ENCODE measurements around the gene BASP1. TPM values are rescaled to one million over a fixed set of nuclear protein-coding genes. Genes with fewer than 3 reads are reported as not detected.

BASP1 gene, protein sequence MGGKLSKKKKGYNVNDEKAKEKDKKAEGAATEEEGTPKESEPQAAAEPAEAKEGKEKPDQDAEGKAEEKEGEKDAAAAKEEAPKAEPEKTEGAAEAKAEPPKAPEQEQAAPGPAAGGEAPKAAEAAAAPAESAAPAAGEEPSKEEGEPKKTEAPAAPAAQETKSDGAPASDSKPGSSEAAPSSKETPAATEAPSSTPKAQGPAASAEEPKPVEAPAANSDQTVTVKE
- polyA plus RNA-seq (2013, experiment 1 of 2; ENCODE audit: insufficient read length), result 185 TPM
- polyA plus RNA-seq (2013, experiment 2 of 2; ENCODE audit: insufficient read length), result 159 TPM

DNA sequence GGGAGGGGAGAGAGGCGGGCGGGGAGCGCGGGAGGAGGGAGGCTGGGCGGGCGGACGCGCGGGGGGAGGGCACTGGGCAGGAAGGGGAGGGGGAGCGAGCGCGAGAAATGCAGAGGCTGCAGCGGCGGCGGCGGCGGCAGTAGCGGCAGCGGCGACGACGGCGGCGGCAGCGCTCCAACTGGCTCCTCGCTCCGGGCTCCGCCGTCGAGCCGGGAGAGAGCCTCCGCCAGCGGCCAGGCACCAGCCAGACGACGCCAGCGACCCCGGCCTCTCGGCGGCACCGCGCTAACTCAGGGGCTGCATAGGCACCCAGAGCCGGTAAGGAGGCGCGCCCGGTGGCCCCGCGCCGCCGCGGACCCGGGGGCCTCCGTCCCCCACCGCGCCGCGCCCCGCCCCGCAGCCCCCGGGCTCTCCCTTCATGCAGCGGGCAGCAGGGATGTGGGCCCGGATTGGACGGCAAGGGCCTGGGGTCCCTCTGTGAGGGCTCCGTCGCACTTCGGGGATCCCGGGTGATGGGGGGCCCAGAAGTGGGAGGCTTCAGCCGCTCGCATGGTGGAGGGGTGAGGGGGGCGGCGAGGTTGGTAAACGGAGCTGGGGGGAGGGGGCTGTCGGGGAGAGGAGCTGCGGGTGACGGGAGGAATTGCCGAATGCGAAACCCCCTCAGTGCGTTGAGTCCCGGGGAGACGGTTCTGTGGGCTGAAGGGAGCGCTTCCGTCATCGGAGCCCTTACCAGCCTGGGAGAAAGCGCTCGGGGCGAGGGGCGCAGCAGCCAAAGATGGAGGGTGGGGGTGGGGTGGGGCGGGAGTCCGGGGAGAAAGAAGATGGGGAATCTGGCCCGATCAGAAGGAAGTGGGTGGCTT is at the start of gene BASP1:
Gene BASP1 (plus strand): TSS at position 139 of the 860 bp plus-strand sequence. CDS start 57,586 bp downstream, outside the sequence.
- DNase-seq, result peak; percentile 85

DNA sequence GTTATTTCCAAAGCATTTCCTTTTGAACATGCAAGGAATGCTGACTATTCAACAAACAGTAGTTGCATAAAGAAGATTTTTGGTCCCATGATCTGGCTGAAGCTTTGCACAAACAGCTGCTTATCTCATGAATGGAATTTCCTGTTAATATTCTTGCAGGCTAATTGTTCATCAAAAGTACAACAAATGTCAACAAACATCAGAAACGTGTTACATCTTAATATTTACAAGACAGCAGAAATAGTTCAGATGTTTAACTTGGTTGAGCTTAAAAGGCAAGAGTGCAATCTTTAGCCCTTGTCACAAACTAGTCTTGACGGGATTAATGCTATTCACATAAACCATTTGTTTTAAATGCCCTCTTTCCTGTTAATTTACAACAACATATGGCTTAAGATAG is 47.9 kb upstream of the BASP1 start:
- peak; percentile 56 for DNase-seq

DNA sequence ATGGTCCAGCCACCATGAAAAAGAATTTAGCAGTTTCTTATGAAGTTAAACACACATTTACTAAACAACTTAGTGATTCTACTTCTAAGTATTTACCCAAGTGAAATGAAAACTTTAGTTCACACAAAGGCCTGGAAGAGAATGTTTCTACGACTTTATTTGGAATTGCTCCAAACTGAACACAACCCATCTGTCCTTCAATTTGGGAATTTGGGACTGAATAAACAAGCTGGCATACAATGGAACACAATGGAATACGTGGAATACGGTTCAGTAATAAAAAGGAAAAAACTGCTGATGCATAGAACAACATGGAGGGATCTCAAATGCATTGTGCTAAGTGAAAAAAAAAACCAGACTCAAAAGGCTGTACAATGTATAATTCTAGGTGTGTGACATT is 44.6 kb upstream of the BASP1 start:
- no peak for DNase-seq

DNA sequence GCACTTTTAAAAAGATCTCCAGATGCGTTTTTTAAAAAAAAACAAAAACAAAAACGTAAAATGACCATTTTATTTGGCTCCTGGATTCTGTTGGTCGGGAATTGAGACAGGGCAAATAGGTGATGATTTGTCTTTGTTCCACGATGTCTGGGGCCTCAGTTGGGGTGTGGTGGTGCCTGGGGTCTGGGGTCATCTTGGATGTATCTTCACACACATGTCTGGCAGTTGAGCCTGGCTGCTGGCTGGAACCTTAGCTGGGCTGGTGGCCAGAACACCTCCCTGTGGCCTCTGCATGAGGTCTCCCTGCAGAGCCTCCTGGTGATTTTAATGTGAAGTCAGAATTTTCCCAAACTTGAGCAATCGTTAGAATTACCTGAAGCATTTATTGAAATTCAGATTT is 42.5 kb upstream of the BASP1 start:
- DNase-seq, result no peak

DNA sequence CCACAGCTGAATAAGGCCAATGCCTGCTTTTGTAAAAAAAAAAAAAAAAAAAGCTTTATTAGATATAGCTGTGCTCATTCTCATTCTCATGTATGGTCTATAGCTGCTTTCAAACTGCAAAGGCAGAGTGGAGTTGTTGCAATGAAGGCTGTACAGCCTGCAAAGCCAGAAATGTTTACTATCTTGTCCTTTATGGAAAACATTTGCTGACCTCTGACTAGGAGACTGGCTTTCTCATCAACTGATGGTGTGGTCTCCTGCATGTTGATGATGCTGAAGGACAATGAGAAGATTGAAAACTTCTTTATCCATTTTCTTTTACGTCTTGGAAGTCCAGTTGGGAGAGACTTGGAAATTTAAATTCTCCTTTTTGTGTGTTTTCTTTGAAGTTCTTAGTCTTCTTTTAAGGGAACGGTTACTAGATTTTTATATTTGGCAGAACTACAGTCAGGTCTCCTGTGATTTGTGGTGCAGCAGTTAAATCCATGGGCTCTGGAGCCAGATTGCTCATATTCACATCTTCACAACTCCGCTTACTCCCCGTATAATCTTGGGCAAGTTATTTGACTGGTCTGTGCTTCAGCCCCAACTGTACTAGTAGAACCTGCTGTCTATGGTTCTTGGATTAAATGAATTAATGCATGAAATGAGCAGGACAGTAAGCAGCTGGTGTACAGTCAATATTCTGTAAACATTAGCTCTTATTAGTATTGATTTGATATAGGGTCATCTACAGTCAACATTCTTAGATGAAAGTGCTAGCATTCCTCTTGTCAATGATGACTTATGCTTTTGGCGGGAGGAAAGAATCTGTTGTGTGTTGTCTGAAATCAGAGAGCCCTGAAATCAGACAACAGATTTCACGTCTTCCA is 39.7 kb upstream of the BASP1 start:
- DNase-seq, result no peak

DNA sequence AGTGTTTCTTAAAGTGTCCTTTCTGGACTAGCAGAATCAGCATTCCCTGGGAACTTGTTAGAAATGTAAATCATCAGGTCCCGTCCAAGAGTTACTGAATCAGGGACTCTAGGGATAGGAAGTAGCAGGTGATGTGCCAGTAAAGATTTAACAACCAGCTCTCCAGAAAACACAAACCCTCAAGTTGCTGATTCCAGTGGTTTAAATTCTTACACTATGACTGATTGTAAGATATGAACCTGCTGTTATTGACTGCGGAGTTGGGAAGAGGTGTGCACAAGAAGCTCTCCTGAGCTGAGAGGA is 39.1 kb upstream of the BASP1 start:
- DNase-seq, result no peak

DNA sequence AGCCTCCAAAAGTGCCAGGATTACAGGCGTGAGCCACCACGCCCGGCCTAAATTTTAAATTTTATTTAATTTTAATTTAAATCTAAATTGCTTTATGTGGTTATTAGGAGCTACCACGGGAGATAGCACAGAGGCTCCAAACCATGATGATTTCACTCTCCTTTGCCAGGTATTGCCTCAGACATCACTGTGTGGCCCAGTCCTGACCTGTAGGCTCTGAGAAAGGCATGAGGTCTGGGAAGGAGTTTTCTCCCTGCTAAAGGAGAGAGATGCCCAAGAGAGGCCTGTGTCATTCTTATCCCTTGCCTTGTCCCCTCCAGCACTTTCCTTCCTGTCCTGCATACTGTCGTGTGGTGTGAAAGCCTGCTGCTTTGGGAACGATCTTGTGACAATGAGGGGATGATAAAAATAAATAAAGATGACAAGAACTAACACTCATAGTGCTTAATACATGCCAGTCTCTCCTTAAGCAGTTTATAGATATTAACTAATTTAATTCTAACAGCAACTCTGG is 37.0 kb upstream of the BASP1 start:
- no peak for DNase-seq

DNA sequence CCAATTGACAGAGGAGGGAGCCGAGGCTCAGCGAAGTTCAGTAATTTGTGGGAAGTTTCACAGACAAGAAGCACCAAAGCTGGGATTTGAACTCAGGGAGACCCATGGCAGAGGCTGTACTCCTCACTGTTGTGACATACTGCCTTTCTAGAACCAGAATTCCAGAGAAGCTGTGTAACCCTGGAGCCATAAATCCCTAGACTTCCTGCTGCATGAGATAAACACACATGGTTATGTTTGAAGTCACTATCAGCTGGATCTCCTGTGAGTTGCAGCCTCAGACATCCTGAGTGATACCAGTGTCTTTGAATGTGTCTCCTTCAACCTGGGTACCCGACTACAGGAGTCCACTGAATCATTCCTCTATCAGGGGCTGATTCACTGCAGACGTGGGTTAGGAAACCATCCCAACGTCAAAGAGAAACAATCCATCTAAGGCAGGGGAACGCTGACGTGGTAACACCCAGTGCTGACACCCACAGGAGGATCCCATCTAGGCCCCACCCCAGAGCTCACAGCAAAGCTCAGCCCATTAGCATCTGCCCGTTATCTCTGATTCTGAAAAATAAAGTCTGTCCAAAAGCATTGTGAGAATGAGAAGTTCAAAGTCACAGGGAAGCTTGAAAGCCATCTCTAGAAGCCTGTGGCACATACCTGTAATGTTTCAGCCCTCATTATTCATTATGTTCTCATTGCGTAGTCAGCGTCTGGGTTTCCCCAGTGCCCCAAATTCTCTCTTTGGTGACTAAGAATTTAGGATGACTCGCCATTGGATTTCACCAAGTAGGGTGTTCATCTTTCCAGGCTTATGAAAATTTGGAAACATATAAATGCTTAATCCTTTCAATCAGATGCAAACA is 36.3 kb upstream of the BASP1 start:
- DNase-seq, result peak; percentile 93

DNA sequence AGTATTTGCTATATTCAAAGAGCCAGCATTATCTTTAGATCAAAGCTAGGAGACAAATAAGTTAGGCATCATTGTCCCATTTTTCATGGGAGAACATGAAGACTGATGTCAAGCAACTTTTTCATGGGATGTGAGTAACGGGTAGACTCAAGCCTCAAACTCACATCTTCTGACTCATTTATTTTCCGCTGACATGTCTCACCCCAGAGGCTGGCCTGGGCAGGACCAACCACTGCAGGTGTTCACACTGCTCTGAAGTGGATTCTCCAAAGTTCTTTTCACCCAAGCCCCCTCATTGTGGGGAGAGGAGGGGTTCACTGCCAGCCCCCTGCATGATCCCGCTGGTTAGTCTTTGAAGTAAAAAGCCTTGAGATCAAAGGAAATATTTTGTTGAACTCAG is 34.9 kb upstream of the BASP1 start:
- peak; percentile 61 for DNase-seq

DNA sequence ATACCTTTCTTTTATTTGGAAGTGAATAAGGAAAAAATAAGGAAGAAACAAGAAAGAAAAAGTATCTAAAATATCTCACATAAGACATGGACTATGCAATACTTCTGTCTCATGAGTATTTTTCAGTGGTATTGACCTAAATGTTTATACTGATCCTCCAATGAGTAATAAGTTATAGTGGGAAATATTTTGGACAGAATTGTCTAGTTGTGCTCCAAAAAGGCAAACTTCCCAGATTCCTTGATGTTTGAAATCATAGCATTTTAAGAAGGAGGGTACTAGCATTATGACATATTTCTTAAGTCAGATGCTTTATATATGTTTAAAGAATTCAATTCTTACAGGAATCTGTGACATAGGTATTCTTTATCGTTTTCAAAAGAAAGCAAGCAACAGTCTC is 34.5 kb upstream of the BASP1 start:
- DNase-seq, result no peak

DNA sequence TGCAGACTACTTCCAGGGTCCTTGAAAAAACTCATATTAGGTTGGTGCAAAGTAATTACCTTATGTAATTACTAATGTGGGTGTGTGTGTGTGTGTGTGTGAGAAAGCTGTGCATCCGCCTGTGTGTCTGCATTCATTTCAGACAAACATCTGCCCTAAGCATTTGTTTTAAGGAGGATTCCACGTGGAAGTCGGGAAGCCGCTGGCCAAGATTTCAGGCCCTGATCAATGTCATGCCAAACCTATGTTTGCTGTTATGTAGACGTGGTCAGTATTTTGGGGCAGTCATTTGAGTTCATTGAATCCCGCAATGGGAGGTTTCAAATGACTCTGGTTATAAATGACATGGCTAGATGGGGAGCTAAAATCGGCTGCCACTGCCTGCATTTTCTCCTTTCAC is 33.6 kb upstream of the BASP1 start:
- no peak for DNase-seq

DNA sequence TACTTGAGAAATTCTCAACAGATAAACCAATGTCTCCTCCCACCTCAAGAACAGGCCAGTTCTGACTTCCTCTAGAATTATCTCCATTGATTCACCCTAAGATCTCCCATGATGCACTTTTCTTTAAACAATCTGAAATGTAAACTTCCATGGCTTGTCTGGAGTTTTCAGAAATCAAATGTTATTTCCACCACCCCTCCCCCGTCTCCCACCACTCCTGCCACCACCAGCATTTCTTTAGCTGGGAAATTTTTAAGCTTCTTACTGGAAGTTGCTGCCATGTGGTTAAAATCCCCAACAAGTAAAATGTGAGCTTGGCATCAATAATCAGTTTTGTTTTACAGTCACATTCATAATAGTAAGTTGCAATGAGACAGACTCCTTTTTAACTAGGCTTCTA is 32.8 kb upstream of the BASP1 start:
- no peak for DNase-seq

DNA sequence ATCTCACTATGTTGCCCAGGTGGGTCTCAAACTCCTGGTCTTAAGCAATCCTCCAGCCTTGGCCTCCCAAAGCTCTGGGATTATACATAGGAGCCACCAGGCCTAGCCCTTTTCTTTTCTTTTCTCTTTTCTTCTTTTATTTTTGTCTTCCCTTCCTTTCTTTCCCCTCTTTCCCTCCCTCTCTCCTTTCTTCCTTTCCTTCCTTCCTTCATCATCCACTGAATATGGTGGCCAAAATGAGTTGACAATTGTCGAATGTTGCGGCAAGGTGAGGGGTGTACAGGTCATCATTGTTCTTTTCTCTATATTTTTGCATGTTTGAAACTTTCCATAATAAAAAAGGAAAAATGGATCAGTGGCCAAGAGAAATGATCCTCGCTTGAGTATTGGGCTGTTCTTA is 32.1 kb upstream of the BASP1 start:
- no peak for DNase-seq

DNA sequence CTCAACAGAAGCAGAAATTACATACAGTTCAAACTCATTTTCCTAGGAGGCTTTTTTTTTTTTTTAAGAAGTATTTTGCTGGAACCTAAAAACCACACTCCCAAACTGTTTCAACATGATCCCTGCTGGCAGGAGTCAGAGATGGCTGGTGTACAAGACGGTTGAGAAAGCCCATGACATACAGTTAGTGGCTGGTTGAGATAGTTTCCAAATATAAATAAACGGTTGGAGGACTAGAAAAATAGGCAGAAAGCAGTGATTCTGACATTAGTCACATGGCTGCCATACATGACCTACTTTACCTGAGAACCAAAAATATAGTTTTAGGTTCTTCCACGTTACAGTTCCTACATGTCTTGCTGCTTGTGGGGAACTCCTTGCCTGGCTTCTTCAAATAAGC is 31.7 kb upstream of the BASP1 start:
- DNase-seq, result peak; percentile 83

DNA sequence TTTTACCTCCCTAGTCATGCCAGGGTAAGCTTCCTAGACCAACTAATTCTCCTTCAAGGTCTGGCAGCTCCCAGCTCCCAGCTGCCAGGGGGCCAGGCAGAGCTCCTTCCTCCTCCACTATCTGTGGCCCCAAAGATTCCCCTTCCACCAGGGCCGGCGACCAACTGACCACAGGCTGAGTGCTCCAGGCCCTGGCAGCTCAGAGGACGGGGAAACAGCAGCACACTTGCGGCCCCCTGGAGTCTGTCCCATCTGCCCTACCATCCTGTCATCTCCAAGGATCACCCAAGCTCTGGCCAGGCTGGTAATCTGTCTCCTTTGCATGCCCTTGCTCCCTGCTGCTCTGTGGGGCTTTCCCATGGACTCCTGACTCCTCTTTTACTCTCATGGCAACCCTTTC is 31.2 kb upstream of the BASP1 start:
- no peak for DNase-seq

DNA sequence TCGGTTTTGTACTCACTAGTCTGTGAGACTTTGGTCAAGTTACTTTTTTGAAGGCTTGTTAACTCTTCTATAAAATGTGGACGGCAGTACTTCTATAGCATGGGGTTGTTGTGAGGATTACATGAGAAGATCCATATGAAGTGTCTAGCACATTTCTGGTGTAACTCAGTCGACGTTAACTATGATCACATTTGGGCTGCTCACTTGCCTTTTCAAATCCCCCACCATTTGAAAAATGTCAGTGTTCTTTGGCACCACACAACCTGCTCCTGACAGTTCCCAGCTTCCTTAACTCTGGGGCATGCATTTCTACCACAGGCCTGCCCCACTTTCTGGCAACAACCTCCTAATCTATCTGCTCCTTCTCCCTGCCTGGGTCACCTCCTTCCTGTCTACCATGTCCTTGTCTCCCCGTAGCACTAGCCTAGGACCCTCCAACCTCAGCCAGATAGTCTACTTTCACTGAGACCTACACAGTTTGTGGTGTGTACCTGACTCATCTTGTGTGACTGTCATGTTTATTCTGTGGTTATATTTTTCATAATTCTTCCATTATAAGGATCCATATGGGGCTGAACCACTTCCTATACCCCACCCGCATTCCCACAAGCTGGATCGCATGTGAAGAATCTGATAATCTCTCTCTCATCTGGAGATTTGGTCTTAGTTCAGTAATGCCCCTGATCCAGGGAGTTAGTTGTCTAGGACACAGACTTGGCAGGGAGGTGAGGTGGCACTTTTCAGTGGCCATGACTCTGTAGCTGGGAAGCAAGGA is 30.2 kb upstream of the BASP1 start:
- DNase-seq, result peak; percentile 87

DNA sequence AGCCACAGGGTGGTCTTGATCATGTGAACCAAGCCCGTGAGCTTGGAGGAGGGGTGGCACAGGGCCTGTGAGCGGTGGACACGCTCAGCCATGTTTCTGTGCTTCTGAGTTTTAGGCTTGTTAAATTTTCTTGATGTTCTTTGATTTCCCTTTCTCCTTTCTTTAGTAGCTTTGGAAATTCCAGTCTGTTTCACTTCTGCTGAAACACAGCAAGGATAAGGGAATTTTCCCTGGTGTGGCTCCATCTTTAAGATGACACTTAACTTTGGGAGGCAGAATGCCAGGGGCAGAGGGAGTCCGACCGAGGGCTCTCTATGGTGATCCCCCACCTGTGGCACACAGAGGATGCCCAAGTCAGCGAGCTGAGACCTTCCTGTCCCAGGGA is 29.7 kb upstream of the BASP1 start:
- DNase-seq, result no peak

DNA sequence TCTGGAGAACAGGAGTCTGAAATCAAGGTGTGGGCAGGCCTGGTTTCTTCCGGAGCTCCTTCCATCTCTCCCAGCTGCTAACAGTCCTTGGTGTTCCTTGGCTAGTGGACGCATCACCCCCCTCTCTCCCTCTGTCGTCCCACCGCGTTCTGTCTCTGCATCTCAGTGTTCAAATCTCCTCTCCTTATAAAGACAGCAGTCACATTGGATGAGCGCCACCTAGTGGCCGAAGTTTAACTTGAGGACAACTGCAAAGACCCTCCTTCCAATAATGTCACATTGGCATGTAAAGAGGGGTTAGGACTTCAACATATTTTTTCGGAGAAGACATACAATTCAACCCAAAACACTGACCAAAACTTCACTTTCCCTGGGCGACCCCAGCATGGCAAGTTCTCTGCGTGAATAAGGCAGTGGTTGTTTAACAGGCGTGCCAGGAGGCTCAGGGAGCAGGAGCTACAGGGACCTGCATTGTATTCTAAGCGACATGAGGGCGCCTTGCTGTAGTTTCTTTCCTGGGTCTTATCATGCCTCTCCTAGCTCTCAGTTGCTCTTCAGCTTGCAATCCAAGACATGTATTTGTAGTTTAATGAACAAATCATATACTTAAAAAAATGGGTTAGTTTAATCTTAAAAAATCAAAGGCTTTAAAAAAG is 27.9 kb upstream of the BASP1 start:
- peak; percentile 80 for DNase-seq

DNA sequence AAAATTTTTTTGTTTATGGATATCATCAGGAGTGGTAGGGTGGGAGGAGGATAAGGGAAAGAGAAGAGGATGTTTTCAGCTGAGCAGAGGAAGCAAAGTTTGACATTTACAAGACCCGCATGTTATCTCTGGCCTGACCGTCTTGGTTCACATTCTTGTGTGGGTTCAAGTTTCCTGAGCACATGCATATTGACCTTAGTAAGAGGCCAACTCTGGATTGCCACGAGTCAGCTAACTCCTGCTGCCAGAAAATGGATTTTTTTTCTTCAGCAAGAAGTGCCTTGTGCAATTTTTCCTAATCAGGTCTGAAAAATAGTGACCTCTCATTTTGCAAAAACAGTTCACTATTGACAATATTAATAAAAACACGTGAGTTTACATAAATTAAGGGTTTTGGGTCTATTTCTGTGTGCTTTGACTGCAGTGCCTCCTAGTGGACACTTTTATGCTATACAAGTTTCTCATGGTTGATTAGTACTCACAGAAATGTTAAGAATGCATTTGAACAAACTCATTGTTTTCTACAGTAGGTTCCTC is 27.1 kb upstream of the BASP1 start:
- peak; percentile 72 for DNase-seq

DNA sequence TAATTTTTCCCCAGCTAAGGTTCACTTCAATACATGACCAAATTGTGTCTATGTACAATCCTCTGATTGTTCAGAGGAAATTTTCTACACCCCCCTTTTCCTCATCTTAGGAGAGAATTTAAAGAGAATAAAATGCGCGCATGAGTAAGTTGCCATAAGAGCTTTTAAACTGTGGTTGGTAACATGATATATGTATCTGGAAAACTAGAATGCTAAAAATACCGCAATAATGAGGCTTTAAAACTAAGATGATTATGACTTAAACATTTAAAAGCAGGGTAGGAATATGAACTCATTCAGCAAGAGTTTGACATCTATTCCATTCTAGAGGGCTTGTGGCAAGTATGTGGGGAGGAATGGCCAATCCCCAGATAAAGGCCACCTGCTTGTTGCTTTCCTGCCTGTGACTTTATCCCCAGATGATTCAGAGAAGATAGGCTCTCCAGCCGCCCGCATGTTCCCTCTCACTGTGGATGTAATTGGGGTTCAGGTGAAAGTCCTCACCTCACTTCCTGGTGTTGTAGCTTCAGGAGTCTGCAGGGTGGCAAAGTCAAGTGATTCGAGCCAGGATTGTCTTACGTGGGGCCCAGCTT is 26.5 kb upstream of the BASP1 start:
- peak; percentile 43 for DNase-seq

Data from fibroblast of skin of back (primary cell).